Measurements from ENCODE around the gene TRIM38. TPM values are rescaled to one million over a fixed set of nuclear protein-coding genes. Genes with fewer than 3 reads are reported as not detected.

The TRIM38 gene
- total and polyA plus RNA-seq, 8 donors: 11.9 to 16.5 (median 15.4) TPM

DNA sequence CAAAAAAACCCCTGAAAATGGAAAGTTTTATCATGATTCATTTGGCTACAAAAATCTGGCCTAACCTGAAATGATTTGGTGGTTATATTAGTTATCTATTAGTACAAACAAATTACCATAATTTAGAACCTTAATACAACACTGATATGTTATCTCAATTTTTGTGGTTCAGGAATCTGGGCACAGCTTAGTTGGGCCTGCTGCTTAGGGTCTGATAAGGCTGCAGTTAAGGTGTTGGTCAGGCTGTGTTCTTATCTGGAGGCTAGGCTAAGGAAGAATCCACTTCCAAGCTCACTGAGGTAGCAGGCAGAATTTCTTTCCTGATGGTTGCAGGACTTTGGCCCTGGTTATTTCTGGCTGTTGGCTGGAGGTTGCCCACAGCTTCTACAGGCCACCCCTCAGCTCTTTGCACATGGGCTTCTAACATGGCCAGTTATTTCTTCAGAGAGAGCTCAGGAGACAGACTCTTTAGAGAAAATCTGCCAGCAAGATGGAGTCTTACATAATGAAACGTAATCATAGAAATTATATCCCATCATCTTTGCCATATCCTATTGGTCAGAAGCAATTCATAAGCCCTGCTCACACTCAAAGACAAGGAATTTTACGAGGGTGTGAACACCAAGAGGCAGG lies 11.4 kb downstream of the TRIM38 start:
- peaks cover 21 to 25% of the 10 kb centered on the region in 2 donors for H3K4me1 ChIP-seq
- TF ChIP-seq, protein P1, sequence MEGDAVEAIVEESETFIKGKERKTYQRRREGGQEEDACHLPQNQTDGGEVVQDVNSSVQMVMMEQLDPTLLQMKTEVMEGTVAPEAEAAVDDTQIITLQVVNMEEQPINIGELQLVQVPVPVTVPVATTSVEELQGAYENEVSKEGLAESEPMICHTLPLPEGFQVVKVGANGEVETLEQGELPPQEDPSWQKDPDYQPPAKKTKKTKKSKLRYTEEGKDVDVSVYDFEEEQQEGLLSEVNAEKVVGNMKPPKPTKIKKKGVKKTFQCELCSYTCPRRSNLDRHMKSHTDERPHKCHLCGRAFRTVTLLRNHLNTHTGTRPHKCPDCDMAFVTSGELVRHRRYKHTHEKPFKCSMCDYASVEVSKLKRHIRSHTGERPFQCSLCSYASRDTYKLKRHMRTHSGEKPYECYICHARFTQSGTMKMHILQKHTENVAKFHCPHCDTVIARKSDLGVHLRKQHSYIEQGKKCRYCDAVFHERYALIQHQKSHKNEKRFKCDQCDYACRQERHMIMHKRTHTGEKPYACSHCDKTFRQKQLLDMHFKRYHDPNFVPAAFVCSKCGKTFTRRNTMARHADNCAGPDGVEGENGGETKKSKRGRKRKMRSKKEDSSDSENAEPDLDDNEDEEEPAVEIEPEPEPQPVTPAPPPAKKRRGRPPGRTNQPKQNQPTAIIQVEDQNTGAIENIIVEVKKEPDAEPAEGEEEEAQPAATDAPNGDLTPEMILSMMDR (IDR thresholded peaks at IDR 0.05): no peak
- intact Hi-C loops (cut with DNase I): no loop called here
- ATAC-seq: no peak
- no peaks in the 10 kb centered on the region for H3K27me3 ChIP-seq
- H3K36me3 ChIP-seq: peaks cover 0 to 100% of the 10 kb centered on the region in 2 donors
- no peak for DNase-seq
- H3K9me3 ChIP-seq: no peaks in the 10 kb centered on the region
- no peak overlapping the region for H3K27ac ChIP-seq
- no peak overlapping the region for H3K4me3 ChIP-seq

DNA sequence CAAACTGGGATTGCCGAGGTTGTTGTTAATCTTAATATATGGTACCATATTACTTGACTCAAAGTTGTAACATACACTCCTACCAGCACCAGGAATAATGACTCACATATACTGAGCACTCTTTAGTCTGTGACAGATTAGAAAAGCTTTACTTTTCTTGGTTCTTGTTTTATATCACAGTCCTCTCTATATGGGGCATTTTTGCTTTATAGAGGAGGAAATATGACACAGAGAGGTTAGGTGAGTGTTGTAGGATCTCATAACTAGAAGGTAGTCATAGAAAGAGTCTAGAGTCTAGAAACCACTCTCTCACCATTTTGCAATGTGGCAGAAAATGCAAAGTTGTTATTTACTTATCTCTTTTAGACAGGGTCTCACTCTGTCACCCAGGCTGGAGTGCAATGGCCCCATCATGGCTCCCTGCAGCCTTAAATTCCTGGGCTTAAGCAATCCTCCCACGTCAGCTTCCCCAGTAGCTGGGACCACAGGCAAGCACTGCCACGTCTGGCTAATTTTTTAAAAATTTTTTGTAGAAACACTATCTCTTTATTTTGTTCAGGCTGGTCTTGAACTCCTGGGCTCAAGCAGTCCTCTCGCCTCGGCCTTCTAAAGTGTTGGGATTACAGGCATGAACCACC lies 13.4 kb downstream of the TRIM38 start:
- H3K4me1 ChIP-seq: peaks cover 9% of the 10 kb centered on the region in 2 donors
- H3K36me3 ChIP-seq: peaks cover 0 to 97% of the 10 kb centered on the region in 2 donors
- no peak overlapping the region for H3K4me3 ChIP-seq
- DNase-seq: no peak
- no peak for ATAC-seq
- no peak overlapping the region for H3K27ac ChIP-seq
- TF ChIP-seq, protein P1 (IDR thresholded peaks at IDR 0.05): no peak
- H3K9me3 ChIP-seq: no peaks in the 10 kb centered on the region
- no peaks in the 10 kb centered on the region for H3K27me3 ChIP-seq
- intact Hi-C loops (cut with DNase I): no loop called here

DNA sequence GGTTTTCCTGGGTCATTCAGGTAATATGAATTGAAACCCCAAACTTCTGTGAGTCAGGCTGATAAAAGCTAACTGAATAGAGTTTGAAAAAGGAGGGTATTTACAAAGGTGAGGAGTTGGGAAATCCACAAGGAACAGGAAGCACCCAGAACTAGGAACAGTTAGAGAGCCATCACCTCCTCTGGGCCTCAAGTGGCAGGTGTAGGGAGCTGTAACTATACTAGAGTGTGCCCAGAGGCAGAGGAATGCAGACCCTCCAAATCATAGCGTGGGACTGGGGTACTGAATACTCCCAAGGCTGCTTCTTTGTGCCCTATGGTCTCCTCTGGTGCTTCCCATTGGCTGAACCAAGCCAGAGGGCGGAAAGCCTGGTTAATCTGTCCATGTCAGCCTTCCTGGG lies 18.3 kb downstream of the TRIM38 start:
- no peak overlapping the region for H3K27ac ChIP-seq
- intact Hi-C loops (cut with DNase I): no loop called here

DNA sequence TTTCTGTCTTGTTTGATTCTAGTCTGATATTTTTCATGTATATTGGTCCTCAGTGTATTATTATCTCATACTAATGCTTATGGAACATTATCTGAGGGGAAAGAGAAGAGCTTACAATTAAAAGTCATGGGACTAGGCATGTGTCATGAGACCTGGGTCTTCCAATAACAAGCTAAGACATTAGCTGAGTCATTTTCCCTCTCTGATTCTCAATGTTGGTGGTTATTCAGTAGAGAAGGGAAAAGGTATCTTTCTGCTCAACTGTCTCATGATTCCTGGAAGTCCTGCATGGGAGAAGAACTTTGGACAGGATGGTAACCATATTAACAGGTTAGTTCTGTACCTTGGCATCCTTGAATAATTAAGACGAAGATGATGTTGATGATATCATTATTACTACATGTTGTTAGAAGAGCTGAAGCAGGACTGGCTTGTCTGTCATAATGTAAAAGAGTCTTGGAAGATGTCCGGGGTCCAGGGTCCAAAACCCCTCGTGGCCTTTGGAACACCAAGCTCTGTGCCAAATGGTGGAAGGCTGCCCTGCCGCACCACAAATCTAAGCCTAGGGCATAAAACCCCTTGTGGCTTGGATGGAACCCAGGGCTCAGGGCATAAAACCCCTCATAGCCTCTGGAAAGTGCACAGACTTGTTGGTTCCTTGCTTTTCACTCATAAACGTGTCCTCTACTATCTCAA lies 19.1 kb downstream of the TRIM38 start:
- Histone ChIP-seq H3K36me3 (peaks cover 0 to 97% of the 10 kb centered on the region in 2 donors), H3K27ac (no peak overlapping the region)

More for the DNA sequence above, 18.3 kb downstream of the TRIM38 start:
- H3K4me3 ChIP-seq: no peak overlapping the region
- no peaks in the 10 kb centered on the region for H3K9me3 ChIP-seq
- peaks cover 0 to 97% of the 10 kb centered on the region in 2 donors for H3K36me3 ChIP-seq
- TF ChIP-seq, protein P1 (IDR thresholded peaks at IDR 0.05): no peak
- DNase-seq (no peak), ATAC-seq (peak; percentile 39)
- H3K4me1 ChIP-seq: no peaks in the 10 kb centered on the region
- H3K27me3 ChIP-seq: no peaks in the 10 kb centered on the region

More for the DNA sequence above, 19.1 kb downstream of the TRIM38 start:
- TF ChIP-seq, protein P1 (IDR thresholded peaks at IDR 0.05): no peak
- Histone ChIP-seq H3K27me3 (no peaks in the 10 kb centered on the region), H3K4me1 (no peaks in the 10 kb centered on the region), H3K9me3 (no peaks in the 10 kb centered on the region), H3K4me3 (no peak overlapping the region)
- no peak for ATAC-seq
- no peak for DNase-seq
- intact Hi-C loops (cut with DNase I): no loop called here

Measured in left lung (tissue), 10 donors.